HEK293T (cell line): ENCODE results near the gene CCDC136.

Experiments used
- CTCF ChIA-PET: fragments of 350-600 bp; formaldehyde crosslinking; extraction: SDS; loops from one replicate; lab custom pipeline; 2021; ENCODE audit warnings: antibody characterized with exemption, inconsistent platforms; lab: Yijun Ruan, JAX
- POLR2A ChIA-PET: fragments of 350-600 bp; formaldehyde crosslinking; extraction: SDS; loops from one replicate; lab custom pipeline; 2020; ENCODE audit warnings: antibody characterized with exemption, inconsistent platforms; lab: Yijun Ruan, JAX
- DNase-seq: peaks from one replicate; pipeline ENCODE4 v3.0.0; 2012; ENCODE audit warnings: mixed read lengths; ENCODE audit errors: extremely low spot score
- ARNT ChIP-seq: fragments of 450-650 bp; IDR thresholded peaks from 2 replicates; pipeline ENCODE4 v1.6.1; 2017; ENCODE audit warnings: mild to moderate bottlenecking
- BHLHE40 ChIP-seq: fragments of 450-650 bp; IDR thresholded peaks from 2 replicates; pipeline ENCODE4 v1.6.1; 2016; ENCODE audit warnings: mild to moderate bottlenecking, moderate library complexity, borderline replicate concordance
- CTBP1 ChIP-seq: fragments of 450-650 bp; IDR thresholded peaks from 2 replicates; pipeline ENCODE4 v1.6.1; 2016; ENCODE audit warnings: borderline replicate concordance
- ELF4 ChIP-seq: fragments of 450-650 bp; IDR thresholded peaks from 2 replicates; pipeline ENCODE4 v1.6.1; 2017; ENCODE audit warnings: antibody characterized with exemption
- FOXA1 ChIP-seq: fragments of 450-650 bp; IDR thresholded peaks from 2 replicates; pipeline ENCODE4 v1.6.1; 2016; ENCODE audit warnings: mild to moderate bottlenecking
- FOXK2 ChIP-seq: fragments of 450-650 bp; IDR thresholded peaks from 2 replicates; pipeline ENCODE4 v1.6.1; 2016; ENCODE audit warnings: mild to moderate bottlenecking
- FOXM1 ChIP-seq: fragments of 450-650 bp; IDR thresholded peaks from 2 replicates; pipeline ENCODE4 v1.6.1; 2017; ENCODE audit warnings: mild to moderate bottlenecking, borderline replicate concordance
- HDGF ChIP-seq: fragments of 450-650 bp; IDR thresholded peaks from 2 replicates; pipeline ENCODE4 v1.6.1; 2017; ENCODE audit warnings: antibody characterized with exemption, borderline replicate concordance
- L3MBTL2 ChIP-seq: fragments of 450-650 bp; conservative IDR thresholded peaks from 2 replicates; pipeline ENCODE4 v1.6.1; 2016; ENCODE audit warnings: mild to moderate bottlenecking
- LEF1 ChIP-seq: fragments of 450-650 bp; IDR thresholded peaks from 2 replicates; pipeline ENCODE4 v1.6.1; 2017; ENCODE audit warnings: mild to moderate bottlenecking, borderline replicate concordance
- NFRKB ChIP-seq: fragments of 450-650 bp; IDR thresholded peaks from 2 replicates; pipeline ENCODE4 v1.6.1; 2016; ENCODE audit warnings: mild to moderate bottlenecking, moderate library complexity
- PKNOX1 ChIP-seq: fragments of 450-650 bp; IDR thresholded peaks from 2 replicates; pipeline ENCODE4 v1.6.1; 2016
- SP1 ChIP-seq: fragments of 450-650 bp; IDR thresholded peaks from 2 replicates; pipeline ENCODE4 v1.6.1; 2017
- SUZ12 ChIP-seq: fragments of 450-650 bp; IDR thresholded peaks from 2 replicates; pipeline ENCODE4 v1.6.1; 2016; ENCODE audit warnings: mild to moderate bottlenecking
- TARDBP ChIP-seq: fragments of 450-650 bp; IDR thresholded peaks from 2 replicates; pipeline ENCODE4 v1.6.1; 2016
- ZNF384 ChIP-seq: fragments of 450-650 bp; IDR thresholded peaks from 2 replicates; pipeline ENCODE4 v1.6.1; 2016

Gene CCDC136

DNA sequence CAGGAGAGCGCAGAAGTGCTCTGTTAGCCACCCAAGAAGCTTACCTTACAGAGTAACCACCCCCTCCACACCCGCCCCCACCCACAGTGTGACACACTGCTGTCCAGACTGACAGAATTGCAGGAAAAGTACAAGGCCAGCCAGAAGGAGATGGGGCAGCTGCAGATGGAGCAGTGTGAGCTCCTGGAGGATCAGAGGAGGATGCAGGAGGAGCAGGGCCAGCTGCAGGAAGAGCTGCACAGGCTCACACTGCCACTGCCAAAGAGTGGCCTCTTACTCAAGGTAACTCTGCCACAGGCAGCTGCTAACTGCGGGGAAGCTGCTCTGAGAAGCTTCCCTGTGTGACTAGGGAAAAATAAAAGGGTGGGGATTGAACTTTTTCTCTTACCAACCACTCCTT is 17.6 kb downstream of the CCDC136 start:
- POLR2A ChIA-PET: no interaction called here
- no peak for DNase-seq
- CTCF ChIA-PET: no interaction called here
- TF ChIP-seq BHLHE40: no peak
- TF ChIP-seq LEF1: no peak
- TF ChIP-seq L3MBTL2: no peak

DNA sequence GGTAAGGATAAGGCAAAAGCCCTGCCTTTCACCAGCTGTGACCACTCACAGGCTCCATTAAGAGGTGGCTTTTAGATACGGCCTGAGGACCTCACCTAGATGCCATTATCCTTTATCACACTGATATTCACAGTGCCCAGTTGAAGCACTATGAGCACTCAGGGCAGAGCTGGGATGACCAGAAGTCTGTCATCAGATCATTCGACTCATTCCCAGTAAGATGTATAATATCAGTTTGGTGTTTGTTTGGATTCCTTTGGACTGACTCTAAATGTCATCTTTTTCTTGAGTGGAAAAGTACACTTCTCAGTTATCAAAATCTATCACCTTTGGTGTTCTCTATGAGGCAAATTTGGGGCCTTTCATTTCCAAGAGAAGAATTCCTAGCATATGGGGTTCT is 18.7 kb downstream of the CCDC136 start:
- TF ChIP-seq FOXK2: no peak
- TF ChIP-seq SUZ12: no peak
- no peak for TF ChIP-seq LEF1
- no peak for TF ChIP-seq BHLHE40
- POLR2A ChIA-PET: no interaction called here
- no peak for DNase-seq
- CTCF ChIA-PET: no interaction called here

GRCh38 chr7:128810997-128811396 is 19.2 kb downstream of the CCDC136 start:
- DNase-seq: no peak
- TF ChIP-seq PKNOX1: no peak
- no peak for TF ChIP-seq HDGF
- no peak for TF ChIP-seq SP1
- no peak for TF ChIP-seq ARNT
- TF ChIP-seq NFRKB: no peak
- TF ChIP-seq LEF1: no peak
- no peak for TF ChIP-seq TARDBP
- TF ChIP-seq BHLHE40: no peak
- TF ChIP-seq SUZ12: no peak
- TF ChIP-seq FOXM1: no peak
- TF ChIP-seq ELF4: no peak
- no peak for TF ChIP-seq ZNF384
- TF ChIP-seq FOXK2: no peak
- no peak for TF ChIP-seq L3MBTL2
- TF ChIP-seq CTBP1: no peak
- TF ChIP-seq FOXA1: no peak
- ChIA-PET POLR2A (no interaction called here), CTCF (no interaction called here)

GRCh38 chr7:128811631-128812430 is 20.1 kb downstream of the CCDC136 start:
- ChIA-PET CTCF (interaction anchor here (0.6 kb wide), 1 partner anchor 10 kb away, joined by 3 read pairs; no protein-coding TSS in a partner anchor), POLR2A (no interaction called here)
- TF ChIP-seq FOXK2 (no peak), FOXM1 (no peak), ELF4 (no peak), FOXA1 (no peak), LEF1 (no peak), ARNT (no peak)
- no peak for DNase-seq

DNA sequence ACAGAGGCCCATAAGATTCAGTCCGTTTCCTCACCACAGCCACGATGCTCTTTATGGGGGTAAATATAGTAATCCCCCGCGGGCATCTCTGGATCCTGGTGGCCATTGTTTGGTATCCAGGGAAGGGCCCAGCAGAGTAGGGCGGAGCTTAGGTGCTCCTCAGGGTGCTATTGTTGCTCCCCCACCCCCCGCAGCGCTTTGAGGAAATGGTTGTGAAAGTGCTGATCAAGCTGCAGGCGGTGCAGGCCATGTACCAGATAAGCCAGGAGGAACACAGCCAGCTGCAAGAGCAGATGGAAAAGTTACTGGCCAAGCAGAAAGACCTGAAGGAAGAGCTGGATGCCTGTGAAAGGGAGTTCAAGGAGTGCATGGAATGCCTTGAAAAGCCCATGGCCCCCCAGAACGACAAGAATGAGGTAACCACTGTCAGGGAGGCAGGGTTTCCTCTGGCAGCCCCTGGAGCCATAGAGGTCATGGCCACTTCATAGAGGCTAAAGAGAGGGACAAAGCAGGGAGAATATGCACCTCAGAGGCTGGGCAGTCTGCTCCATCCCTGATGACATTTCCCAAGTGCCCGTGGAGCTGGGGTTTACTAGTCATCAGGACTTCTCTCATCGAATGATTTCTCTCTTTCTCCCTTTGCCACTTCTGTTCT is 20.9 kb downstream of the CCDC136 start:
- TF ChIP-seq PKNOX1 (no peak), FOXK2 (no peak), CTBP1 (no peak), BHLHE40 (no peak), SP1 (no peak), SUZ12 (no peak), HDGF (no peak), L3MBTL2 (no peak), ELF4 (no peak), TARDBP (no peak), FOXM1 (no peak), FOXA1 (no peak)
- CTCF ChIA-PET: no interaction called here
- no peak for DNase-seq
- POLR2A ChIA-PET: no interaction called here

DNA sequence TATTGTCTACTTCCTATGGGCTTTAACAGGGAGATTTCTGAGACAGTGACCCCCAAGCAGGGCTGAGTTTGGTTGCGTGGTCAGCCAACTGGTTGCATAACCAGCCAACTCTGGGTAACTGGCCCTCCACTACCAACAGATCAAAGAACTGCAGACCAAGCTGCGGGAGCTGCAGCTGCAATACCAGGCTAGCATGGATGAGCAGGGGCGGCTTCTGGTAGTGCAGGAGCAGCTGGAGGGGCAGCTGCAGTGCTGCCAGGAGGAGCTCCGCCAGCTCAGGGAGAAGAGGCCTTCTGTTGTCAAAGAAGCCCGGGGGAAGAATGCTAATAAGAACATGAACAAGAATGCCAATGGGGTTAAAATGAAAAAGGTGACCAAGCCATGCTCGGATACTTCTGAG is 22.7 kb downstream of the CCDC136 start:
- POLR2A ChIA-PET: no interaction called here
- no peak for TF ChIP-seq FOXK2
- TF ChIP-seq CTBP1: no peak
- no peak for TF ChIP-seq NFRKB
- no peak for TF ChIP-seq FOXA1
- TF ChIP-seq PKNOX1: no peak
- TF ChIP-seq ELF4: no peak
- TF ChIP-seq ZNF384: no peak
- TF ChIP-seq HDGF: no peak
- TF ChIP-seq FOXM1: no peak
- no peak for TF ChIP-seq ARNT
- no peak for DNase-seq
- CTCF ChIA-PET: no interaction called here
